Panc1 (cell line): ENCODE measurements around the gene MDGA2. TPM values are rescaled to one million over a fixed set of nuclear protein-coding genes. Genes with fewer than 3 reads are reported as not detected.

Experiments
- ATAC-seq: fragments of 200-7000 bp; cut with Tn5 transposase; 2 replicates; pipeline ENCODE4 v1.9.1; 2020; ENCODE audit warnings: mild to moderate bottlenecking, moderate library complexity
- BruUV-seq: library from RNA; stranded (reverse); fragments of 400-500 nt; replicated peaks from 2 replicates; lab custom pipeline; 2021; lab: Mats Ljungman, UMichigan
- CTCF ChIA-PET: fragments of 300-600 bp; sonication (Branson Sonifier 250); formaldehyde crosslinking; loops from one replicate; lab custom pipeline; 2022; ENCODE audit warnings: antibody characterized with exemption; lab: Charles Lee
- POLR2A ChIA-PET: fragments of 300-600 bp; sonication (Branson Sonifier 250); formaldehyde crosslinking; loops from one replicate; lab custom pipeline; 2022; ENCODE audit warnings: antibody characterized with exemption; lab: Charles Lee
- DNase-seq: peaks from one replicate; pipeline ENCODE4 v3.0.0-alpha.2; 2010; ENCODE audit warnings: low read depth, low spot score
- H3K27ac ChIP-seq: 2 replicates; pipeline ENCODE4 v1.5.1; 2011; ENCODE audit warnings: mild to moderate bottlenecking, low read length, inconsistent platforms
- H3K27me3 ChIP-seq: fragments of 200-500 bp; sonication (Bioruptor generic); 2 replicates; pipeline ENCODE4 v1.6.0; 2014; ENCODE audit warnings: low read length, inconsistent platforms; ENCODE audit not compliant: control insufficient read depth, insufficient read depth
- H3K36me3 ChIP-seq: fragments of 200-500 bp; sonication (Bioruptor generic); 2 replicates; pipeline ENCODE4 v1.5.1; 2014; ENCODE audit warnings: inconsistent platforms, mild to moderate bottlenecking, low read length, moderate library complexity; ENCODE audit not compliant: control insufficient read depth, insufficient read depth
- H3K4me1 ChIP-seq: 2 replicates; pipeline ENCODE4 v1.5.1; 2011; ENCODE audit warnings: inconsistent platforms, mild to moderate bottlenecking, low read length, moderate library complexity; ENCODE audit not compliant: control insufficient read depth, insufficient read depth
- H3K4me3 ChIP-seq, 2 experiments: 2 replicates each; pipeline ENCODE4 v1.5.1; 2011 to 2012; ENCODE audit warnings: low read depth in 2 of 2, low read length in 2 of 2, mild to moderate bottlenecking in 2 of 2, inconsistent platforms in 1 of 2, moderate library complexity in 1 of 2
- H3K9me3 ChIP-seq: fragments of 200-500 bp; sonication (Bioruptor generic); 2 replicates; pipeline ENCODE4 v1.5.1; 2014; ENCODE audit warnings: low read depth, mild to moderate bottlenecking, inconsistent platforms, low read length, moderate library complexity; ENCODE audit not compliant: control insufficient read depth, insufficient read depth
- POLR2AphosphoS5 ChIP-seq: IDR thresholded peaks from 2 replicates; pipeline ENCODE4 v1.6.1; 2012; ENCODE audit warnings: mild to moderate bottlenecking, low read depth, low read length, moderate library complexity
- SIN3A ChIP-seq: IDR thresholded peaks from 2 replicates; pipeline ENCODE4 v1.6.1; 2012; ENCODE audit warnings: low read depth, mild to moderate bottlenecking, low read length, moderate library complexity, borderline replicate concordance; ENCODE audit not compliant: insufficient read depth
- TCF7L2 ChIP-seq: IDR thresholded peaks from 2 replicates; pipeline ENCODE4 v1.6.1; 2011; ENCODE audit warnings: mild to moderate bottlenecking, low read depth, low read length, inconsistent platforms
- in situ Hi-C: cut with HindIII; loops from 2 replicates; pipeline ENCODE4 v1.10.0; 2016; ENCODE audit warnings: low sequenced_read_pairs, low pct_unique_long_range_greater_than_20kb
- intact Hi-C: fragments of 100-400 bp; cut with micrococcal nuclease; formaldehyde crosslinking; loops from one replicate; pipeline ENCODE4 v1.10.0; 2022; ENCODE audit not compliant: unreplicated experiment
- total RNA-seq: library from RNA; stranded (reverse); gene quantifications from one replicate; pipeline ENCODE4 v1.2.1, GENCODE V29; 2021; ENCODE audit not compliant: unreplicated experiment
- TF ChIP-seq, protein P1 (sequence below): fragments of 450-650 bp; IDR thresholded peaks from 2 replicates; pipeline ENCODE4 v1.5.1; 2017; ENCODE audit warnings: mild to moderate bottlenecking
- TF ChIP-seq, protein P2 (sequence below), 2 experiments: IDR thresholded peaks; 2 replicates each; pipeline ENCODE4 v1.6.1; 2011 to 2012; ENCODE audit warnings: low read depth in 2 of 2, control low read depth in 1 of 2, low read length in 1 of 2, mild to moderate bottlenecking in 1 of 2, moderate library complexity in 1 of 2; ENCODE audit not compliant: insufficient read depth in 1 of 2

MDGA2 gene
- total RNA-seq, 1 experiment from 2014 or later = not detected

DNA sequence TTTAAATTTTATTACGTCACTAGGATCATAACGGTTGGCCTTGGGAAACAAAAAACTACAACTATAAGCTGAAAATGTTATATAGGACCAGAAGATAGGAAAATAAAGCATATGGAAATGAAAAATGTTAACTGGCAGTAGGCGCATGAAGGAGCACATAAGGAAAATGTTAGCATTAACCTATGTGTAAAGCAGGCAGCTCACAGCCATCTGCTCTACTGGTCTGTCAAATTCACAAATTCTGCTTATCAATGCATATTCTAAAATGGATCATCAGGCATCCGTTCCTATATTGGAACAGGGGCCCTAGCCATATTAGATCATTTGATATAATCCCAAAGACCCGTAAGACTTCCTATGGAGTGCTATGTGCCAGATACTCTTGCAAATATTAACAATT, 263.9 kb downstream of the MDGA2 start:
- TF ChIP-seq TCF7L2 (no peak), POLR2AphosphoS5 (no peak), SIN3A (no peak)
- TF ChIP-seq, protein P1, sequence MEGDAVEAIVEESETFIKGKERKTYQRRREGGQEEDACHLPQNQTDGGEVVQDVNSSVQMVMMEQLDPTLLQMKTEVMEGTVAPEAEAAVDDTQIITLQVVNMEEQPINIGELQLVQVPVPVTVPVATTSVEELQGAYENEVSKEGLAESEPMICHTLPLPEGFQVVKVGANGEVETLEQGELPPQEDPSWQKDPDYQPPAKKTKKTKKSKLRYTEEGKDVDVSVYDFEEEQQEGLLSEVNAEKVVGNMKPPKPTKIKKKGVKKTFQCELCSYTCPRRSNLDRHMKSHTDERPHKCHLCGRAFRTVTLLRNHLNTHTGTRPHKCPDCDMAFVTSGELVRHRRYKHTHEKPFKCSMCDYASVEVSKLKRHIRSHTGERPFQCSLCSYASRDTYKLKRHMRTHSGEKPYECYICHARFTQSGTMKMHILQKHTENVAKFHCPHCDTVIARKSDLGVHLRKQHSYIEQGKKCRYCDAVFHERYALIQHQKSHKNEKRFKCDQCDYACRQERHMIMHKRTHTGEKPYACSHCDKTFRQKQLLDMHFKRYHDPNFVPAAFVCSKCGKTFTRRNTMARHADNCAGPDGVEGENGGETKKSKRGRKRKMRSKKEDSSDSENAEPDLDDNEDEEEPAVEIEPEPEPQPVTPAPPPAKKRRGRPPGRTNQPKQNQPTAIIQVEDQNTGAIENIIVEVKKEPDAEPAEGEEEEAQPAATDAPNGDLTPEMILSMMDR = no peak
- TF ChIP-seq, protein P2, sequence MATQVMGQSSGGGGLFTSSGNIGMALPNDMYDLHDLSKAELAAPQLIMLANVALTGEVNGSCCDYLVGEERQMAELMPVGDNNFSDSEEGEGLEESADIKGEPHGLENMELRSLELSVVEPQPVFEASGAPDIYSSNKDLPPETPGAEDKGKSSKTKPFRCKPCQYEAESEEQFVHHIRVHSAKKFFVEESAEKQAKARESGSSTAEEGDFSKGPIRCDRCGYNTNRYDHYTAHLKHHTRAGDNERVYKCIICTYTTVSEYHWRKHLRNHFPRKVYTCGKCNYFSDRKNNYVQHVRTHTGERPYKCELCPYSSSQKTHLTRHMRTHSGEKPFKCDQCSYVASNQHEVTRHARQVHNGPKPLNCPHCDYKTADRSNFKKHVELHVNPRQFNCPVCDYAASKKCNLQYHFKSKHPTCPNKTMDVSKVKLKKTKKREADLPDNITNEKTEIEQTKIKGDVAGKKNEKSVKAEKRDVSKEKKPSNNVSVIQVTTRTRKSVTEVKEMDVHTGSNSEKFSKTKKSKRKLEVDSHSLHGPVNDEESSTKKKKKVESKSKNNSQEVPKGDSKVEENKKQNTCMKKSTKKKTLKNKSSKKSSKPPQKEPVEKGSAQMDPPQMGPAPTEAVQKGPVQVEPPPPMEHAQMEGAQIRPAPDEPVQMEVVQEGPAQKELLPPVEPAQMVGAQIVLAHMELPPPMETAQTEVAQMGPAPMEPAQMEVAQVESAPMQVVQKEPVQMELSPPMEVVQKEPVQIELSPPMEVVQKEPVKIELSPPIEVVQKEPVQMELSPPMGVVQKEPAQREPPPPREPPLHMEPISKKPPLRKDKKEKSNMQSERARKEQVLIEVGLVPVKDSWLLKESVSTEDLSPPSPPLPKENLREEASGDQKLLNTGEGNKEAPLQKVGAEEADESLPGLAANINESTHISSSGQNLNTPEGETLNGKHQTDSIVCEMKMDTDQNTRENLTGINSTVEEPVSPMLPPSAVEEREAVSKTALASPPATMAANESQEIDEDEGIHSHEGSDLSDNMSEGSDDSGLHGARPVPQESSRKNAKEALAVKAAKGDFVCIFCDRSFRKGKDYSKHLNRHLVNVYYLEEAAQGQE (IDR thresholded peaks at IDR 0.05; ENCODE audit: insufficient read depth in 1 of 2, low read depth in 2 of 2, low read length in 1 of 2) = no peak
- no peaks in the 10 kb centered on the region for H3K9me3 ChIP-seq
- intact Hi-C loops = no loop called here
- DNase-seq (no peak), ATAC-seq (no peak)
- H3K27ac ChIP-seq = no peak overlapping the region
- no peaks in the 10 kb centered on the region for H3K27me3 ChIP-seq
- no peaks in the 10 kb centered on the region for H3K36me3 ChIP-seq
- in situ Hi-C loops = no loop called here
- BruUV-seq = no TSS peak
- no peaks in the 10 kb centered on the region for H3K4me1 ChIP-seq
- ChIA-PET POLR2A (no interaction called here), CTCF (no interaction called here)
- H3K4me3 ChIP-seq = no peak overlapping the region

DNA sequence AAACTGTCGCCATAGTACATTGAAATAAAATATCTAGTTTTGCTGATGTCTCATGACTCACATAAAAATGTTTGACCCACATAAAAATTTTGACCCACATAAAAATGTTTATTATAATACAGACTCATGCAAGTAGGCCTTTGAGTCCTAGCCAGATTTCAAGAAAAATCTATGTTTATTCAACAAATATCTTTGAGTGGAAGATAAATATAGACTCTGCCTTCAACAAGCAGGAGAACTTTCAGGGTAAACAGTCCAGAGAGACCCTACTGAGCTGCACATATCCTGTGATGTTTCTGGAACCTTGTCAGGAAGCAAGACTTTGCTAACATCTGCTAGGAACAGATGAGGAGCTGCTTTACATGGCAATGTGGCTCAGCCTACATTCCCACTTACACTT, 283.1 kb downstream of the MDGA2 start:
- H3K4me3 ChIP-seq = no peak overlapping the region
- no peak for ATAC-seq
- H3K27me3 ChIP-seq = no peaks in the 10 kb centered on the region
- in situ Hi-C loops = no loop called here
- no peak for DNase-seq
- H3K27ac ChIP-seq = no peak overlapping the region
- ChIA-PET POLR2A (no interaction called here), CTCF (no interaction called here)
- H3K36me3 ChIP-seq = no peaks in the 10 kb centered on the region
- no peaks in the 10 kb centered on the region for H3K9me3 ChIP-seq
- no peaks in the 10 kb centered on the region for H3K4me1 ChIP-seq
- intact Hi-C loops = no loop called here
- no TSS peak for BruUV-seq
- TF ChIP-seq, protein P2 (IDR thresholded peaks at IDR 0.05; ENCODE audit: insufficient read depth in 1 of 2, low read depth in 2 of 2, low read length in 1 of 2) = no peak
- TF ChIP-seq POLR2AphosphoS5 (no peak), TCF7L2 (no peak), SIN3A (no peak)
- TF ChIP-seq, protein P1 = no peak
